Lung (tissue), 12 donors: ENCODE data around the gene ECHS1. TPM values are rescaled to one million over a fixed set of nuclear protein-coding genes. Genes with fewer than 3 reads are reported as not detected.

Experiments used
- ATAC-seq: fragments of 200-7000 bp; cut with Tn5 transposase; one replicate; pipeline ENCODE4 v1.9.1; 2020; ENCODE audit warnings: moderate number of reproducible peaks; ENCODE audit not compliant: insufficient read depth, low FRiP score
- DNase-seq, 3 donors: peaks; one replicate each; pipeline ENCODE4 v3.0.0-alpha.2; 2013 to 2017
- H3K27ac ChIP-seq, 2 donors: one replicate each; pipeline ENCODE4 v1.5.1; 2013; ENCODE audit warnings: mild to moderate bottlenecking in 2 of 2, moderate library complexity in 2 of 2, control low read depth in 1 of 2, inconsistent platforms in 1 of 2, low read depth in 1 of 2, low read length in 1 of 2
- H3K27me3 ChIP-seq, 3 donors: one replicate each; pipeline ENCODE4 v1.5.1; 2013; ENCODE audit warnings: low read length in 2 of 3; ENCODE audit not compliant: control insufficient read depth in 3 of 3, insufficient read depth in 3 of 3
- H3K36me3 ChIP-seq, 4 donors: one replicate each; pipeline ENCODE4 v1.5.1; 2013; ENCODE audit warnings: low read length in 4 of 4, mild to moderate bottlenecking in 1 of 4, moderate library complexity in 1 of 4; ENCODE audit not compliant: control insufficient read depth in 4 of 4, insufficient read depth in 4 of 4
- H3K4me1 ChIP-seq, 5 donors: one replicate each; pipeline ENCODE4 v1.5.1; 2013; ENCODE audit warnings: low read length in 5 of 5, mild to moderate bottlenecking in 2 of 5, moderate library complexity in 1 of 5; ENCODE audit not compliant: control insufficient read depth in 5 of 5, insufficient read depth in 5 of 5
- H3K4me3 ChIP-seq: one replicate; pipeline ENCODE4 v1.5.1; 2013; ENCODE audit warnings: mild to moderate bottlenecking, control low read depth, moderate library complexity
- H3K9ac ChIP-seq, 2 donors: one replicate each; pipeline ENCODE4 v1.5.1; 2013; ENCODE audit warnings: low read length in 2 of 2, control low read depth in 1 of 2; ENCODE audit not compliant: insufficient read depth in 1 of 2
- H3K9me3 ChIP-seq, 4 donors: one replicate each; pipeline ENCODE4 v1.5.1; 2013; ENCODE audit warnings: low read length in 3 of 4, mild to moderate bottlenecking in 1 of 4, moderate library complexity in 1 of 4; ENCODE audit not compliant: control insufficient read depth in 4 of 4, insufficient read depth in 3 of 4
- CTCF ChIP-seq: IDR thresholded peaks from 2 replicates; pipeline ENCODE4 v1.5.1; 2012; ENCODE audit warnings: mild to moderate bottlenecking; ENCODE audit errors: control extremely low read depth, extremely low read depth
- WGBS, 2 donors: extraction: QIAGEN DNeasy Blood & Tissue Kit; methylation state at CpG; one replicate each; pipeline ENCODE4 v1.1.7; 2013; 5-methylcytosine and 5-hydroxymethylcytosine counted together
- polyA plus RNA-seq, 2 donors: library from polyadenylated mRNA; stranded (reverse); fragments of 200-250 nt; gene quantifications; one replicate each; pipeline ENCODE4 v1.2.1, GENCODE V29; 2013
- total RNA-seq, 2 donors: library from RNA; depleted of rRNA in 1 of 2; stranded (reverse); fragments of >200 nt in 1 of 2; gene quantifications; one replicate each; pipeline ENCODE4 v1.2.1, GENCODE V29; 2014 to 2021
- donor health status: control.
- donor health status: control.
- donor health status: Bipolar disorder and iron deficiency.
- donor health status: healthy.
- donor health status: DM: yes; HTN: yes; CAD: no.

The ECHS1 gene
- total and polyA plus RNA-seq, 4 donors, result 44.5 to 83.9 (median 76.7) TPM

- Histone ChIP-seq H3K27me3 (no peaks in the 10 kb centered on the region), H3K9me3 (no peaks in the 10 kb centered on the region), H3K9ac (no peak overlapping the region), H3K4me1 (peaks cover 0 to 1% (median 0%) of the 10 kb centered on the region in 5 donors), H3K36me3 (peaks cover 9 to 55% (median 39%) of the 10 kb centered on the region in 4 donors), H3K4me3 (no peak overlapping the region), H3K27ac (no peak overlapping the region)
- TF ChIP-seq CTCF, result no peak
- no peak for DNase-seq
- WGBS, 2 donors, result 94 to 95% methylated on average over 12 of the region's 12 CpGs
- no peak for ATAC-seq
Measured at GRCh38 chr10:133401500-133401899, 28.3 kb upstream of the ECHS1 start.

- 76 to 85% methylated on average over 10 of the region's 10 CpGs for WGBS, 2 donors
- Histone ChIP-seq H3K9ac (no peak overlapping the region), H3K4me3 (no peak overlapping the region), H3K4me1 (peaks cover 0 to 1% (median 0%) of the 10 kb centered on the region in 5 donors), H3K27me3 (no peaks in the 10 kb centered on the region), H3K27ac (no peak overlapping the region), H3K36me3 (peaks cover 9 to 49% (median 42%) of the 10 kb centered on the region in 4 donors), H3K9me3 (no peaks in the 10 kb centered on the region)
- no peak for ATAC-seq
- DNase-seq, result no peak
- TF ChIP-seq CTCF, result no peak
Measured at GRCh38 chr10:133400624-133401424, 27.7 kb upstream of the ECHS1 start.

- ATAC-seq (no peak), DNase-seq (no peak)
- H3K36me3 ChIP-seq, result peaks cover 7 to 40% (median 34%) of the 10 kb centered on the region in 4 donors
- no peak overlapping the region for H3K9ac ChIP-seq
- H3K4me1 ChIP-seq, result peaks cover 0 to 6% (median 0%) of the 10 kb centered on the region in 5 donors
- WGBS, 2 donors, result 97 to 98% methylated on average over 19 of the region's 19 CpGs
- no peaks in the 10 kb centered on the region for H3K27me3 ChIP-seq
- no peak overlapping the region for H3K27ac ChIP-seq
- H3K9me3 ChIP-seq, result no peaks in the 10 kb centered on the region
- TF ChIP-seq CTCF, result no peak
- H3K4me3 ChIP-seq, result no peak overlapping the region
Measured at GRCh38 chr10:133399123-133399601, 26.0 kb upstream of the ECHS1 start.
